Astrocyte (in vitro differentiated cells and primary cell): ENCODE measurements around the gene UNC5B. TPM values are rescaled to one million over a fixed set of nuclear protein-coding genes. Genes with fewer than 3 reads are reported as not detected.
"Not testable (repeated sequence)": the region's sequence is repeated elsewhere in the genome, so short reads cannot be mapped to it uniquely, and the experiment has no call there.

ENCODE experiments used
- DNase-seq: peaks from one replicate; pipeline ENCODE4 v3.0.0-alpha.2; 2010; ENCODE audit warnings: low read depth
- FAIRE-seq: peaks from 2 replicates; lab custom pipeline; 2011; peaks lifted over from hg19 to GRCh38; lab: Jason Lieb, UNC
- H2AFZ ChIP-seq: 2 replicates; pipeline ENCODE4 v1.6.0; 2012; ENCODE audit warnings: low read depth, low read length, inconsistent platforms
- H3K27ac ChIP-seq: 2 replicates; pipeline ENCODE4 v1.5.1; 2011; ENCODE audit warnings: low read depth, low read length, inconsistent platforms
- H3K27me3 ChIP-seq: 2 replicates; pipeline ENCODE4 v1.6.0; 2011; ENCODE audit warnings: low read length, inconsistent platforms; ENCODE audit not compliant: insufficient read depth
- H3K36me3 ChIP-seq: 2 replicates; pipeline ENCODE4 v1.5.1; 2011; ENCODE audit warnings: low read length, inconsistent platforms; ENCODE audit not compliant: insufficient read depth
- H3K4me1 ChIP-seq: 2 replicates; pipeline ENCODE4 v1.5.1; 2011; ENCODE audit warnings: low read length, inconsistent platforms; ENCODE audit not compliant: insufficient read depth
- H3K4me2 ChIP-seq: 2 replicates; pipeline ENCODE4 v1.6.0; 2012; ENCODE audit warnings: low read length, inconsistent platforms
- H3K4me3 ChIP-seq: 2 replicates; pipeline ENCODE4 v1.5.1; 2011; ENCODE audit warnings: low read depth, mild to moderate bottlenecking, low read length, inconsistent platforms; ENCODE audit not compliant: insufficient read depth
- H3K79me2 ChIP-seq: 2 replicates; pipeline ENCODE4 v1.6.0; 2012; ENCODE audit warnings: mild to moderate bottlenecking, low read length, inconsistent platforms; ENCODE audit not compliant: insufficient read depth
- H3K9ac ChIP-seq: 2 replicates; pipeline ENCODE4 v1.6.0; 2012; ENCODE audit warnings: mild to moderate bottlenecking, low read length, inconsistent platforms
- H3K9me3 ChIP-seq: 2 replicates; pipeline ENCODE4 v1.5.1; 2012; ENCODE audit warnings: low read depth, mild to moderate bottlenecking, low read length, inconsistent platforms; ENCODE audit not compliant: insufficient read depth
- H4K20me1 ChIP-seq: 2 replicates; pipeline ENCODE4 v1.6.0; 2012; ENCODE audit warnings: low read length, inconsistent platforms; ENCODE audit not compliant: insufficient read depth
- H3K27ac Mint-ChIP-seq: one replicate; pipeline ENCODE4 v1.8.0; 2021; ENCODE audit warnings: mild to moderate bottlenecking, mixed read lengths; ENCODE audit not compliant: unreplicated experiment
- H3K27me3 Mint-ChIP-seq: one replicate; pipeline ENCODE4 v1.8.0; 2021; ENCODE audit warnings: low read depth, mixed read lengths; ENCODE audit not compliant: unreplicated experiment
- H3K36me3 Mint-ChIP-seq: one replicate; pipeline ENCODE4 v1.8.0; 2021; ENCODE audit warnings: low read depth, mixed read lengths; ENCODE audit not compliant: unreplicated experiment
- H3K4me1 Mint-ChIP-seq: one replicate; pipeline ENCODE4 v1.8.0; 2021; ENCODE audit warnings: low read depth, mixed read lengths; ENCODE audit not compliant: unreplicated experiment
- H3K4me3 Mint-ChIP-seq: one replicate; pipeline ENCODE4 v1.8.0; 2021; ENCODE audit warnings: mild to moderate bottlenecking, moderate library complexity, mixed read lengths; ENCODE audit not compliant: unreplicated experiment
- H3K9me3 Mint-ChIP-seq: one replicate; pipeline ENCODE4 v1.8.0; 2021; ENCODE audit warnings: mild to moderate bottlenecking, mixed read lengths; ENCODE audit not compliant: unreplicated experiment
- EZH2 ChIP-seq: IDR thresholded peaks from 2 replicates; pipeline ENCODE4 v1.6.1; 2012; ENCODE audit warnings: mild to moderate bottlenecking, low read length, inconsistent platforms; ENCODE audit not compliant: insufficient read depth
- total RNA-seq: library from RNA; stranded (reverse); gene quantifications from 2 replicates; pipeline ENCODE4 v1.2.1, GENCODE V29; 2021
- TF ChIP-seq, protein P1 (sequence below): IDR thresholded peaks from 2 replicates; pipeline ENCODE4 v1.5.1; 2011; ENCODE audit warnings: low read depth, mild to moderate bottlenecking, inconsistent platforms, low read length, moderate library complexity; ENCODE audit not compliant: insufficient read depth

UNC5B gene
- total RNA-seq, 1 donor from 2014 or later: 15.0 TPM

DNA sequence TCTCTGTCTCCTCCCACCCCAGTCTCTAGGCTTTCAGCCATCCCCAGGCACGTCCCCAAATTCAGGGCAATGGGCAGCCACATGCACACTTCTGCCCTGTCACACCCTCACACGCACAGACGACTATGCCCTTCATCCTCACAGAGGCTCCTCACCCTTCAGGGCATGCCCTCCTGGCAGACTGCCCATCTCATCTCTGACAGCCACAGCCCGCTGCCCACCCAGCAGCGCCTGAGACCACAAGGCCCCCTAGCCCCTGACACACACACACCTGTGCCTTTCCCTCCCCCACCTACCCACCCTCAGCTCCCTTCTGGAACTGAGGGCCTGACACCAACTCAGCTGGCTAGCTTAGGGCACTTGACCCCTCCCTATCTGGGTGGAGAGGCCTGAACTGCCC, 83.7 kb downstream of the UNC5B start:
- peaks cover 4% of the 10 kb centered on the region for H4K20me1 ChIP-seq
- peaks cover 39% of the 10 kb centered on the region for H3K36me3 Mint-ChIP-seq
- H3K79me2 ChIP-seq: no peaks in the 10 kb centered on the region
- H3K9me3 Mint-ChIP-seq: no peaks in the 10 kb centered on the region
- peaks cover 3% of the 10 kb centered on the region for H3K36me3 ChIP-seq
- no peaks in the 10 kb centered on the region for H3K4me1 Mint-ChIP-seq
- H3K4me1 ChIP-seq: no peaks in the 10 kb centered on the region
- DNase-seq (no peak), FAIRE-seq (no peak)
- no peak overlapping the region for H3K4me2 ChIP-seq
- H3K27ac Mint-ChIP-seq: peak overlapping the region; percentile 41
- H3K9me3 ChIP-seq: no peaks in the 10 kb centered on the region
- no peak overlapping the region for H3K4me3 ChIP-seq
- H3K9ac ChIP-seq: no peak overlapping the region
- no peak for TF ChIP-seq EZH2
- TF ChIP-seq, protein P1, sequence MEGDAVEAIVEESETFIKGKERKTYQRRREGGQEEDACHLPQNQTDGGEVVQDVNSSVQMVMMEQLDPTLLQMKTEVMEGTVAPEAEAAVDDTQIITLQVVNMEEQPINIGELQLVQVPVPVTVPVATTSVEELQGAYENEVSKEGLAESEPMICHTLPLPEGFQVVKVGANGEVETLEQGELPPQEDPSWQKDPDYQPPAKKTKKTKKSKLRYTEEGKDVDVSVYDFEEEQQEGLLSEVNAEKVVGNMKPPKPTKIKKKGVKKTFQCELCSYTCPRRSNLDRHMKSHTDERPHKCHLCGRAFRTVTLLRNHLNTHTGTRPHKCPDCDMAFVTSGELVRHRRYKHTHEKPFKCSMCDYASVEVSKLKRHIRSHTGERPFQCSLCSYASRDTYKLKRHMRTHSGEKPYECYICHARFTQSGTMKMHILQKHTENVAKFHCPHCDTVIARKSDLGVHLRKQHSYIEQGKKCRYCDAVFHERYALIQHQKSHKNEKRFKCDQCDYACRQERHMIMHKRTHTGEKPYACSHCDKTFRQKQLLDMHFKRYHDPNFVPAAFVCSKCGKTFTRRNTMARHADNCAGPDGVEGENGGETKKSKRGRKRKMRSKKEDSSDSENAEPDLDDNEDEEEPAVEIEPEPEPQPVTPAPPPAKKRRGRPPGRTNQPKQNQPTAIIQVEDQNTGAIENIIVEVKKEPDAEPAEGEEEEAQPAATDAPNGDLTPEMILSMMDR: no peak
- H3K27me3 ChIP-seq: no peaks in the 10 kb centered on the region
- peaks cover 13% of the 10 kb centered on the region for H3K27me3 Mint-ChIP-seq
- no peak overlapping the region for H3K27ac ChIP-seq
- no peak overlapping the region for H2AFZ ChIP-seq
- H3K4me3 Mint-ChIP-seq: no peak overlapping the region

DNA sequence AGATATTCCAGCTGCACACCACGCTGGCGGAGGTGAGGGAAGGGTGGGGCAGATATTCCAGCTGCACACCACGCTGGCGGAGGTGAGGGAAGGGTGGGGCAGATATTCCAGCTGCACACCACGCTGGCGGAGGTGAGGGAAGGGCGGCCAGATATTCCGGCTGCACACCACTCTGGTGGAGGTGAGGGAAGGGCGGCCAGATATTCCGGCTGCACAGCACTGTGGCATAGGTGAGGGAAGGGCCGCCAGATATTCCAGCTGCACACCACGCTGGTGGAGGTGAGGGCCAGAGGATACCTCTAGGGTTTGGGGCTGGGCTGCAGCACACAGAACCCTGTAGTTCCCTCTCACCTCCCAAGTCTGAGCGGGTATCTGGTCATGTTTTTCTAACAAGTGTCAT, 84.4 kb downstream of the UNC5B start:
- H3K36me3 ChIP-seq, H3K79me2 ChIP-seq, H3K27ac ChIP-seq, H3K4me1 ChIP-seq, DNase-seq, H3K4me3 Mint-ChIP-seq, H3K4me2 ChIP-seq, H2AFZ ChIP-seq, H3K9me3 Mint-ChIP-seq, H3K9ac ChIP-seq, H3K27ac Mint-ChIP-seq, H3K4me1 Mint-ChIP-seq, FAIRE-seq, H4K20me1 ChIP-seq, H3K27me3 ChIP-seq, H3K9me3 ChIP-seq, H3K4me3 ChIP-seq: not testable (repeated sequence)
- Mint-ChIP-seq H3K36me3 (peaks cover 39% of the 10 kb centered on the region), H3K27me3 (peaks cover 13% of the 10 kb centered on the region)

DNA sequence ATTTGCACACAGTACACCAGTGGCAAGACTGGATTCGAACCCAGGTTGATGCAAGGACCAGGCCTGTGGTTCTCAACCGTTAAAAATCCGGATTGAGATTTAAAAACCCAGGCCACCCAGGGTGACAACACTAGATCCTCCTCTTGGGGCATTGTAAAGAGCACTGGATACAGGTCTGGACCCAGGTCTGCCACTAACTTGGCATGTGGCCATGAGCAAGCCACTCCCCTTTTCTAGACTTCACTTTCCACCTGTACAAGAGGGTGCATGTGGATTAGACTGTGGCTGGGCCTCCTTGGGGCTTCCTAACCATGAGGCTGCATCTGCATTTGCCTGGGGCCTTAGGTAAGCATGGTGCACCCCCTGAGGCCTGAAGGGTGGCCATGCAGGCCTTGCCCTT, 85.0 kb downstream of the UNC5B start:
- Mint-ChIP-seq H3K36me3 (peaks cover 40% of the 10 kb centered on the region), H3K27ac (no peak overlapping the region), H3K27me3 (peaks cover 13% of the 10 kb centered on the region), H3K4me1 (no peaks in the 10 kb centered on the region), H3K9me3 (no peaks in the 10 kb centered on the region), H3K4me3 (no peak overlapping the region)
- Histone ChIP-seq H3K4me3 (no peak overlapping the region), H3K4me2 (no peak overlapping the region), H3K27me3 (no peaks in the 10 kb centered on the region), H3K9me3 (no peaks in the 10 kb centered on the region), H3K36me3 (peaks cover 1% of the 10 kb centered on the region), H4K20me1 (peaks cover 4% of the 10 kb centered on the region), H3K79me2 (no peaks in the 10 kb centered on the region), H3K4me1 (no peaks in the 10 kb centered on the region), H2AFZ (no peak overlapping the region), H3K9ac (no peak overlapping the region), H3K27ac (no peak overlapping the region)
- TF ChIP-seq, protein P1: no peak
- no peak for TF ChIP-seq EZH2
- no peak for DNase-seq
- FAIRE-seq: no peak
